Measurements from ENCODE around the gene VPS9D1.

Gene VPS9D1

GRCh38 chr16:89720813-89721545 lies at the start of gene VPS9D1, which contains the start of gene ZNF276:
VPS9D1 (minus strand) TSS chr16:89720898; CDS start chr16:89720861, 37 bp downstream.
ZNF276 (plus strand) TSS chr16:89721537; CDS start chr16:89721641, 104 bp downstream.
- no peaks in the 10 kb centered on the region for H3K27me3 ChIP-seq (ENCODE audit: control insufficient read depth in 1 of 2, insufficient read depth in 2 of 2, low read length in 2 of 2)
- peak within 1 kb of the TSS; percentile 90 for H3K27ac ChIP-seq (ENCODE audit: low read depth, low read length)
- H3K4me1 ChIP-seq (ENCODE audit: insufficient read depth, low read length) = peaks cover 14% of the 10 kb centered on the region
- H3K4me3 ChIP-seq (ENCODE audit: low read depth in 1 of 2, low read length in 2 of 2) = peak within 1 kb of the TSS; percentile 51 to 83
- no peak within 1 kb of the TSS for H3K9ac ChIP-seq (ENCODE audit: low read length)
- H3K36me3 ChIP-seq (ENCODE audit: insufficient read depth, low read length) = peaks cover 21% of the 10 kb centered on the region
- no peaks in the 10 kb centered on the region for H3K9me3 ChIP-seq (ENCODE audit: low read length)

DNA sequence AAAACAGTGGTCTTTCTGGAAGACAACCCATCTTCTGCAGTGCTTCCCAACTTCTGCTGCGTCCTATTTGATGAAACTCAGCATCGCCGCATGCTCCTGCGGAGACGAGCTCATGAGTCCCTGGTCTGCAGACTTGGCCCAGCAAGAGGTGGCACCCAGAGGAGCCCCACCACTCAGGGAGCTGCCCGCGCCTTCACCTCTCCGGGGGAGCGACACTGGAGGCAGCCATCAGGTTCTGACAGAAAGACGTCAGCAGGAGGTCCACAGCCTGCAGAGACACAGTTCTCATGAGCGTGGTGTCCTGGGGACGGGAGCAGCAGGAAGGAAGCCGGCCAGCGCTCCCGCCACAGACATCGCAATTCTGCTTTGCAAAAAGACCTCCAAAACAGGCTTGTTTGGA lies 49.7 kb upstream of the VPS9D1 start:
- no peak overlapping the region for H3K27ac ChIP-seq (ENCODE audit: low read depth, low read length)
- no peaks in the 10 kb centered on the region for H3K36me3 ChIP-seq (ENCODE audit: insufficient read depth, low read length)
- no peak overlapping the region for H3K4me3 ChIP-seq (ENCODE audit: low read depth in 1 of 2, low read length in 2 of 2)
- no peaks in the 10 kb centered on the region for H3K27me3 ChIP-seq (ENCODE audit: control insufficient read depth in 1 of 2, insufficient read depth in 2 of 2, low read length in 2 of 2)
- H3K4me1 ChIP-seq (ENCODE audit: insufficient read depth, low read length) = no peaks in the 10 kb centered on the region
- H3K9ac ChIP-seq (ENCODE audit: low read length) = no peak overlapping the region
- H3K9me3 ChIP-seq (ENCODE audit: low read length) = no peaks in the 10 kb centered on the region

DNA sequence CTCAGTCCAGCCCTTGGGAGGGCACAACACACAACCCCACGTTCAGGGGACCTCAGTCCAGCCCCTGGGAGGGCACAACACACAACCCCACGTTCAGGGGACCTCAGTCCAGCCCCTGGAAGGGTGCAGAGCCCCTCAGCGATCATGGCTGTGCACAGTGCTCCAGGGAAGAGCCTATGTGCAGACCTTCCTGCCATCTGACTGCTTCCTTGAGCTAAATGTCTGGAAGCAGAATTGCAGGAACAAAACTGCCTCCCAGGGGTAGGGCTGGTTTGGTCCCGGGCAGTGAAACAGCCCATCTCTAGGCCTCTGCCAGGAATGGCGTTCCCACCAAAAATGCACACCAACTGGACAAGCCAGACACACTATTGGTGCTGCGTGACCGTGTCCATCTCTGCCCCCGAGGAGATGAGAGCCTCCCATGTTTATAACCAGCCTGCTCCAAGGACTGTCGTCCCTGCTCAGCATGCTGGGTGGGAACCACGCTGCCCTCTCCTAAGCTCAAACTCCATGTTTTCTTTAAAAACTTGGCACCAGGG lies 44.7 kb upstream of the VPS9D1 start:
- Histone ChIP-seq H3K9ac (ENCODE audit: low read length) (no peak overlapping the region), H3K4me1 (ENCODE audit: insufficient read depth, low read length) (no peaks in the 10 kb centered on the region), H3K27me3 (ENCODE audit: control insufficient read depth in 1 of 2, insufficient read depth in 2 of 2, low read length in 2 of 2) (no peaks in the 10 kb centered on the region), H3K36me3 (ENCODE audit: insufficient read depth, low read length) (no peaks in the 10 kb centered on the region), H3K9me3 (ENCODE audit: low read length) (no peaks in the 10 kb centered on the region), H3K4me3 (ENCODE audit: low read depth in 1 of 2, low read length in 2 of 2) (no peak overlapping the region), H3K27ac (ENCODE audit: low read depth, low read length) (no peak overlapping the region)

GRCh38 chr16:89764711-89765201 lies 44.1 kb upstream of the VPS9D1 start:
- H3K4me1 ChIP-seq (ENCODE audit: insufficient read depth, low read length) = no peaks in the 10 kb centered on the region
- no peak overlapping the region for H3K9ac ChIP-seq (ENCODE audit: low read length)
- H3K36me3 ChIP-seq (ENCODE audit: insufficient read depth, low read length) = no peaks in the 10 kb centered on the region
- H3K9me3 ChIP-seq (ENCODE audit: low read length) = no peaks in the 10 kb centered on the region
- no peak overlapping the region for H3K4me3 ChIP-seq (ENCODE audit: low read depth in 1 of 2, low read length in 2 of 2)
- no peaks in the 10 kb centered on the region for H3K27me3 ChIP-seq (ENCODE audit: control insufficient read depth in 1 of 2, insufficient read depth in 2 of 2, low read length in 2 of 2)
- no peak overlapping the region for H3K27ac ChIP-seq (ENCODE audit: low read depth, low read length)

- H3K36me3 ChIP-seq (ENCODE audit: insufficient read depth, low read length) = no peaks in the 10 kb centered on the region
- H3K27me3 ChIP-seq (ENCODE audit: control insufficient read depth in 1 of 2, insufficient read depth in 2 of 2, low read length in 2 of 2) = no peaks in the 10 kb centered on the region
- no peak overlapping the region for H3K27ac ChIP-seq (ENCODE audit: low read depth, low read length)
- H3K4me1 ChIP-seq (ENCODE audit: insufficient read depth, low read length) = no peaks in the 10 kb centered on the region
- no peaks in the 10 kb centered on the region for H3K9me3 ChIP-seq (ENCODE audit: low read length)
- no peak overlapping the region for H3K4me3 ChIP-seq (ENCODE audit: low read depth in 1 of 2, low read length in 2 of 2)
- H3K9ac ChIP-seq (ENCODE audit: low read length) = no peak overlapping the region
Observed at GRCh38 chr16:89761304-89761922, 40.7 kb upstream of the VPS9D1 start.

GRCh38 chr16:89759746-89760340 lies 39.1 kb upstream of the VPS9D1 start:
- Histone ChIP-seq H3K9ac (ENCODE audit: low read length) (no peak overlapping the region), H3K27me3 (ENCODE audit: control insufficient read depth in 1 of 2, insufficient read depth in 2 of 2, low read length in 2 of 2) (no peaks in the 10 kb centered on the region), H3K36me3 (ENCODE audit: insufficient read depth, low read length) (no peaks in the 10 kb centered on the region), H3K27ac (ENCODE audit: low read depth, low read length) (no peak overlapping the region), H3K4me1 (ENCODE audit: insufficient read depth, low read length) (no peaks in the 10 kb centered on the region), H3K4me3 (ENCODE audit: low read depth in 1 of 2, low read length in 2 of 2) (no peak overlapping the region), H3K9me3 (ENCODE audit: low read length) (no peaks in the 10 kb centered on the region)

- no peak overlapping the region for H3K27ac ChIP-seq (ENCODE audit: low read depth, low read length)
- no peaks in the 10 kb centered on the region for H3K36me3 ChIP-seq (ENCODE audit: insufficient read depth, low read length)
- H3K27me3 ChIP-seq (ENCODE audit: control insufficient read depth in 1 of 2, insufficient read depth in 2 of 2, low read length in 2 of 2) = no peaks in the 10 kb centered on the region
- H3K4me3 ChIP-seq (ENCODE audit: low read depth in 1 of 2, low read length in 2 of 2) = no peak overlapping the region
- no peak overlapping the region for H3K9ac ChIP-seq (ENCODE audit: low read length)
- H3K4me1 ChIP-seq (ENCODE audit: insufficient read depth, low read length) = no peaks in the 10 kb centered on the region
- no peaks in the 10 kb centered on the region for H3K9me3 ChIP-seq (ENCODE audit: low read length)
Observed at GRCh38 chr16:89749637-89750036, 28.9 kb upstream of the VPS9D1 start.

GRCh38 chr16:89748921-89749320 lies 28.2 kb upstream of the VPS9D1 start:
- Histone ChIP-seq H3K27me3 (ENCODE audit: control insufficient read depth in 1 of 2, insufficient read depth in 2 of 2, low read length in 2 of 2) (no peaks in the 10 kb centered on the region), H3K4me3 (ENCODE audit: low read depth in 1 of 2, low read length in 2 of 2) (no peak overlapping the region), H3K9ac (ENCODE audit: low read length) (no peak overlapping the region), H3K36me3 (ENCODE audit: insufficient read depth, low read length) (no peaks in the 10 kb centered on the region), H3K27ac (ENCODE audit: low read depth, low read length) (no peak overlapping the region), H3K4me1 (ENCODE audit: insufficient read depth, low read length) (no peaks in the 10 kb centered on the region), H3K9me3 (ENCODE audit: low read length) (no peaks in the 10 kb centered on the region)

DNA sequence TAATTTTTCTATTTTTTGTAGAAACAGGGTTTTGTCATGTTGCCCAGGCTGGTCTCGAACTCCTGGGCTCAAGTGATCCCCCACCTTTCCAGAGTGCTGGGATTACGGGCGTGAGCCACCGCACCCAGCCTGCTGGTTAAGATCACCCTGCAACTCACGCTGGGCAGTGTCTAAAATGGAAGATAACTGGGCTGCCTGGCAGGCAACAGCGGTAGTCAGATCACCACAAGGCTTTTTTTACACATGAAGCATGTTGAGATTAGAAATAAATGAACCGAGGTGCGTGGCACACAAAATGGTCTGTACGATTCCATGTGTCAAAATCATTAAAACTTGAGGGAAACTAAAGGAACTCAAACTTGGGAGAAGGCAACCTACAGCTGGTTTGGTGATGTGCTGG lies 27.4 kb upstream of the VPS9D1 start:
- no peaks in the 10 kb centered on the region for H3K4me1 ChIP-seq (ENCODE audit: insufficient read depth, low read length)
- H3K9ac ChIP-seq (ENCODE audit: low read length) = no peak overlapping the region
- H3K27ac ChIP-seq (ENCODE audit: low read depth, low read length) = no peak overlapping the region
- no peak overlapping the region for H3K4me3 ChIP-seq (ENCODE audit: low read depth in 1 of 2, low read length in 2 of 2)
- no peaks in the 10 kb centered on the region for H3K9me3 ChIP-seq (ENCODE audit: low read length)
- H3K27me3 ChIP-seq (ENCODE audit: control insufficient read depth in 1 of 2, insufficient read depth in 2 of 2, low read length in 2 of 2) = no peaks in the 10 kb centered on the region
- H3K36me3 ChIP-seq (ENCODE audit: insufficient read depth, low read length) = no peaks in the 10 kb centered on the region

DNA sequence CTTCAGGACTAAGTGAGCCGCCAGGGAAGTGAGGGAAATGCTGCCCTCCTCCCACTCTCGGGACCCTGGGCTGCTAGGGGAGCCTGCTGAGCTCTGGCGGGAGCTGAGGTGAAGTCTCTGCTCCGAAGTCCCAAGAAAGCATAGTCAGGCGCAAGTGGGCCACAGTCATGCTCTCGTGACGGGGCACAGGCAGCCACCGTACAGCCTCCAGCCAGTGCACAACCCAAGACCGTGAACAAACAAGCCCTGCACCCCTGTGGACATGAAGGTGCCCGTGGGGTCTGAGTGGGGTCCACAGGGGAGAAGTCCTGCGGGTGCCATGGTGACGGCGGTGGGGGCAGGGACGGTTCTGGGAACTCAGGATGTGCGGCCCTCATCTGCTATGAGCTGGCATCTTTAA lies 25.3 kb upstream of the VPS9D1 start:
- no peaks in the 10 kb centered on the region for H3K36me3 ChIP-seq (ENCODE audit: insufficient read depth, low read length)
- no peak overlapping the region for H3K9ac ChIP-seq (ENCODE audit: low read length)
- H3K9me3 ChIP-seq (ENCODE audit: low read length) = no peaks in the 10 kb centered on the region
- no peaks in the 10 kb centered on the region for H3K4me1 ChIP-seq (ENCODE audit: insufficient read depth, low read length)
- no peaks in the 10 kb centered on the region for H3K27me3 ChIP-seq (ENCODE audit: control insufficient read depth in 1 of 2, insufficient read depth in 2 of 2, low read length in 2 of 2)
- H3K27ac ChIP-seq (ENCODE audit: low read depth, low read length) = no peak overlapping the region
- no peak overlapping the region for H3K4me3 ChIP-seq (ENCODE audit: low read depth in 1 of 2, low read length in 2 of 2)

- no peak overlapping the region for H3K9ac ChIP-seq (ENCODE audit: low read length)
- H3K27ac ChIP-seq (ENCODE audit: low read depth, low read length) = no peak overlapping the region
- no peaks in the 10 kb centered on the region for H3K4me1 ChIP-seq (ENCODE audit: insufficient read depth, low read length)
- peaks cover 2% of the 10 kb centered on the region for H3K36me3 ChIP-seq (ENCODE audit: insufficient read depth, low read length)
- no peaks in the 10 kb centered on the region for H3K27me3 ChIP-seq (ENCODE audit: control insufficient read depth in 1 of 2, insufficient read depth in 2 of 2, low read length in 2 of 2)
- no peak overlapping the region for H3K4me3 ChIP-seq (ENCODE audit: low read depth in 1 of 2, low read length in 2 of 2)
- H3K9me3 ChIP-seq (ENCODE audit: low read length) = no peaks in the 10 kb centered on the region
Observed at GRCh38 chr16:89744813-89745212, 24.1 kb upstream of the VPS9D1 start.

Data from muscle layer of colon (tissue), 2 donors.